Natural killer cell (primary cell): ENCODE results near the gene NUB1. TPM values are rescaled to one million over a fixed set of nuclear protein-coding genes. Genes with fewer than 3 reads are reported as not detected.

ENCODE experiments used
- ATAC-seq, 3 donors: fragments of 150-1000 bp in 2 of 3; fragments of 200-7000 bp in 1 of 3; cut with Tn5 transposase; 1 replicate in 1 of 3; 2 replicates in 2 of 3; pipeline ENCODE4 v1.10.0; 2021; ENCODE audit warnings: mild to moderate bottlenecking in 2 of 3, moderate library complexity in 2 of 3
- DNase-seq, 2 donors: peaks; one replicate each; pipeline versions ENCODE4 v3.0.0 to v3.0.0-alpha.2; 2013 to 2021; ENCODE audit warnings: mixed read lengths in 1 of 2
- H3K27ac ChIP-seq: one replicate; pipeline ENCODE4 v1.5.1; 2013; ENCODE audit warnings: mild to moderate bottlenecking, low read length
- H3K27me3 ChIP-seq: one replicate; pipeline ENCODE4 v1.6.1; 2013; ENCODE audit warnings: low read length; ENCODE audit not compliant: control insufficient read depth, insufficient read depth
- H3K36me3 ChIP-seq: one replicate; pipeline ENCODE4 v1.6.1; 2013; ENCODE audit warnings: low read length; ENCODE audit not compliant: control insufficient read depth, insufficient read depth
- H3K4me1 ChIP-seq: one replicate; pipeline ENCODE4 v1.6.1; 2013; ENCODE audit warnings: low read length; ENCODE audit not compliant: control insufficient read depth, insufficient read depth
- H3K4me3 ChIP-seq: one replicate; pipeline ENCODE4 v1.5.1; 2013; ENCODE audit warnings: low read length
- H3K9me3 ChIP-seq: one replicate; pipeline ENCODE4 v1.6.1; 2013; ENCODE audit warnings: low read length; ENCODE audit not compliant: control insufficient read depth, insufficient read depth
- H3K27ac Mint-ChIP-seq, 2 donors: one replicate each; pipeline ENCODE4 v1.8.0; 2022; ENCODE audit warnings: mild to moderate bottlenecking in 2 of 2, mixed read lengths in 2 of 2, moderate library complexity in 1 of 2
- H3K27me3 Mint-ChIP-seq, 2 donors: one replicate each; pipeline ENCODE4 v1.8.0; 2022; ENCODE audit warnings: low read depth in 2 of 2, mixed read lengths in 2 of 2
- H3K36me3 Mint-ChIP-seq: one replicate; pipeline ENCODE4 v1.8.0; 2022; ENCODE audit warnings: mixed read lengths
- H3K4me1 Mint-ChIP-seq, 2 donors: one replicate each; pipeline ENCODE4 v1.8.0; 2022; ENCODE audit warnings: mixed read lengths in 2 of 2
- H3K4me3 Mint-ChIP-seq: one replicate; pipeline ENCODE4 v1.8.0; 2022; ENCODE audit warnings: mild to moderate bottlenecking, moderate library complexity, mixed read lengths
- H3K9me3 Mint-ChIP-seq, 2 donors: one replicate each; pipeline ENCODE4 v1.8.0; 2022; ENCODE audit warnings: mixed read lengths in 2 of 2
- CTCF ChIP-seq: fragments of 200-600 bp; IDR thresholded peaks from one replicate; pipeline ENCODE4 v1.8.0; 2022; ENCODE audit warnings: antibody characterized with exemption
- WGBS: methylation state at CpG from one replicate; pipeline ENCODE4 v1.1.7; 2013; ENCODE audit warnings: missing lambda C conversion rate; ENCODE audit not compliant: insufficient coverage; 5-methylcytosine and 5-hydroxymethylcytosine counted together
- intact Hi-C: fragments of 100-400 bp; cut with micrococcal nuclease; formaldehyde crosslinking; loops from one replicate; pipeline ENCODE4 v1.14.2; 2022
- total RNA-seq, 4 donors: library from RNA; stranded (reverse); fragments of 120-200 nt in 1 of 4; gene quantifications; one replicate each; pipeline versions ENCODE4 v1.2.3 to v1.2.4, GENCODE V29; 2013 to 2022

NUB1 gene
- total RNA-seq, 3 donors from 2014 or later (not counting 1 experiment from before 2014, with no cell fraction given) = 110 to 113 (median 111) TPM

DNA sequence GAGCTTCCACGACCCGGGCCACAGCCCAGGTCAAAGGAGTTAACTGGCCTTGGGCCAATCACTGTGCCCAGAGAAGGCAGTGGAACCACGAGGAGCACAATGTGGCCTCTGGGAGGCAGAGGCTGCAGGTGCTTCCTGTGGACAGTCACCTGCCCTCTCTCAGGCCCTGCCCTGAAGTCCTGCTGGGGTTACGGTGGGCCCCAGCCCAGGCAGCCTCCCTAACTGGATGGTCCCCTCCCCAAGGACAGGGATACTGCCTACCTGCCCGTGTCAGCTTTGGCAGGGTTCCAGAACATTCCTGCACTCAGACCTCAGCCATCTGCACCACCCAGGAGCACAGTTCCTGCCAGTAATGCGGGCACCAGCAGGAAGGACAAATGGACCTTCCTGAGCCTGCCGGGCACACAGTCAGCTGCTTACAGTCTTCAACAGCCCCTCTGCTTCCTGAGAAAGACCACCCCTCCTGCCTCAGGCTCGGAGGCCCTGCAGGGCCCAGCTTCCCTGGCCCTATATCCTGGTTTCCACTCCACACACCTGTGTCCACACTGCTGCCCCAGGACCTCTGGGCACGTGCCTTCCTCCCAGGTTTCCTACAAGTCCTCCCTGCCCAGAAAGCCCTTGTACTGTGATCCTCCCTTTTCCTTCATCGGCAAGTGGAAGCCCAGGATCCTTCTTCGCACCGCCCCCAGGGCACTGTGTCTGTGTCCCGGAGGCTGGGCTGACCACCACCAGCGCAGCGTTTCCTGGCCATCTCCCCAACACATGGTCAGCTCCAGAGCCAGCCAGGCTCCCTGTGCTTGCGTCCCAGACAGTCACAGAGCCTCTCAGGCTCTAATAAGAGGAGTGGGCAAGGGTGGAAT, 44.9 kb downstream of the NUB1 start:
- Mint-ChIP-seq H3K4me3 (no peak overlapping the region), H3K27ac (no peak overlapping the region), H3K27me3 (peaks cover 23 to 25% of the 10 kb centered on the region in 2 donors), H3K36me3 (no peaks in the 10 kb centered on the region), H3K9me3 (no peaks in the 10 kb centered on the region), H3K4me1 (peaks cover 8 to 12% of the 10 kb centered on the region in 2 donors)
- no peaks in the 10 kb centered on the region for H3K36me3 ChIP-seq
- no peak for ATAC-seq
- TF ChIP-seq CTCF = no peak
- no peak for DNase-seq
- peaks cover 11% of the 10 kb centered on the region for H3K4me1 ChIP-seq
- peaks cover 11% of the 10 kb centered on the region for H3K27me3 ChIP-seq
- intact Hi-C loops = no loop called here
- no peak overlapping the region for H3K27ac ChIP-seq
- H3K9me3 ChIP-seq = no peaks in the 10 kb centered on the region
- no peak overlapping the region for H3K4me3 ChIP-seq
- WGBS = 80% methylated on average over 16 of the region's 16 CpGs

GRCh38 chr7:151387161-151388006, 45.8 kb downstream of the NUB1 start:
- Mint-ChIP-seq H3K36me3 (no peaks in the 10 kb centered on the region), H3K4me3 (no peak overlapping the region), H3K27ac (no peak overlapping the region), H3K27me3 (peaks cover 20 to 21% of the 10 kb centered on the region in 2 donors), H3K9me3 (no peaks in the 10 kb centered on the region), H3K4me1 (peaks cover 2 to 7% of the 10 kb centered on the region in 2 donors)
- H3K27me3 ChIP-seq = peaks cover 5% of the 10 kb centered on the region
- no peaks in the 10 kb centered on the region for H3K36me3 ChIP-seq
- intact Hi-C loops = no loop called here
- ATAC-seq (no peak), DNase-seq (no peak)
- WGBS = 92% methylated on average over 24 of the region's 24 CpGs
- H3K4me3 ChIP-seq = no peak overlapping the region
- H3K4me1 ChIP-seq = peaks cover 2% of the 10 kb centered on the region
- no peak for TF ChIP-seq CTCF
- H3K9me3 ChIP-seq = no peaks in the 10 kb centered on the region
- no peak overlapping the region for H3K27ac ChIP-seq

DNA sequence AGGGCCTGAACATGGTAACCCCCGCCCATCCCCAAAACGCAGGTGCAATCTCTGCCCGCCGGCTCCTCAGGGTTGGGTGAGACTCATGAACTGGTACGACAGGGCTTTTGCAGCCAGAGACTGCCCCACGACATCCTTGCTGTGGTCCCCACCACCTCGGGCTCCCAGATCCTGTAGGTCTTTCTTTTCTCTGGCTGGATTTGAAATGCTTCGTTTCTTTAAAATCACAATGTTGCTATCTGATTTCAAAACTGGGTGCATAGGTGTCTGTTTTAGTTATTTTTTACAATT, 46.3 kb downstream of the NUB1 start:
- Histone ChIP-seq H3K27me3 (no peaks in the 10 kb centered on the region), H3K4me3 (no peak overlapping the region), H3K9me3 (no peaks in the 10 kb centered on the region), H3K4me1 (no peaks in the 10 kb centered on the region), H3K27ac (no peak overlapping the region), H3K36me3 (no peaks in the 10 kb centered on the region)
- no peaks in the 10 kb centered on the region for H3K36me3 Mint-ChIP-seq
- H3K27ac Mint-ChIP-seq = no peak overlapping the region
- H3K27me3 Mint-ChIP-seq = peaks cover 17% of the 10 kb centered on the region in 2 donors
- WGBS = 91% methylated on average over 7 of the region's 8 CpGs
- no peak for TF ChIP-seq CTCF
- no peak for DNase-seq
- no peak overlapping the region for H3K4me3 Mint-ChIP-seq
- intact Hi-C loops = no loop called here
- no peak for ATAC-seq
- no peaks in the 10 kb centered on the region for H3K9me3 Mint-ChIP-seq
- H3K4me1 Mint-ChIP-seq = peaks cover 0 to 5% of the 10 kb centered on the region in 2 donors
